Hematopoietic multipotent progenitor cell treated with erythropoietin and hydrocortisone succinate and interleukin-3 and kit ligand, for 4 days (in vitro differentiated cells): ENCODE data around the gene RRP8.

Experiments
- DNase-seq: peaks from one replicate; pipeline ENCODE4 v3.0.0-alpha.2; 2015

Gene RRP8

DNA sequence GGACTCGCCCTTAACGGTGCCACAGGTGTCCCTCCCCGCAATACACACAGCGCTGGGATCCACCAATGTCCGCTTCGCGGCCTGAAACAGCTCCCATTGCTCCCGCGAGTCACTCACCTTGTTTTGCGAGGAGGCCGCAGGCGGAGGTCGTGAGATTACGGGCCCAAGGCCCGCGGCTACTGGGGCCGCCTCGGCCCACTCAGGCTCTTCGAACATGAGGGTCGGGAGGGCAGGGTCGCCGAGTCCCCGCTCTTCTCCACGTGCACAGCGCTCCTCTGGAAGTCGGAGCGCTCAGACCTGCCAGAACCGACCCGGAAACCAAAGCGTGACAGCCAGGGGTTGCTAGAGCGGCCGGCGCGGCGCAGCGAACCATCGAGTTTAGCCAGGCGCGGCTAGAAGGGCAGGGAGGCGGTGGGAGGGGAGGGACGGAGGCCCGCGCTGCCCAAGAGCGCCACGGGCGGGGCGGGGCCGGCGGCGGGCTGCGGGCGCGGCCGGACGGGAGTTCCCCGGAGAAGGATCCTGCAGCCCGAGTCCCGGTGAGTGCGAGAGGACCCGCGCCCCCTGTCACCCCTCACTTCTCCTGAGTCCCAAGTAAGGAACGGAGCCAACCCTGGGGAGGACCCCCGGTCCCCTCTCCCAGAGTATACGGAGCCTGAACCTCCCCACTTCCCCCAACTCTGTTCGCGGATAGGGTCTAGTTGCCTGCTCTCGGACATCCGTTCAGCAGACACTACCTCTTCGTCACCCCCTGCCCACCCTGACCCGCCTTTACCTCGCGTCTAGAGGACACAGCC, at the start of gene RRP8, which contains the start of gene ILK:
Gene RRP8 (minus strand): TSS at position 330 of the 794 bp plus-strand sequence. CDS start 114 bp downstream, at position 216.
Gene ILK (plus strand): TSS at position 488 of the 794 bp plus-strand sequence. CDS start 498 bp downstream, outside the sequence.
- DNase-seq, result peak; percentile 96

DNA sequence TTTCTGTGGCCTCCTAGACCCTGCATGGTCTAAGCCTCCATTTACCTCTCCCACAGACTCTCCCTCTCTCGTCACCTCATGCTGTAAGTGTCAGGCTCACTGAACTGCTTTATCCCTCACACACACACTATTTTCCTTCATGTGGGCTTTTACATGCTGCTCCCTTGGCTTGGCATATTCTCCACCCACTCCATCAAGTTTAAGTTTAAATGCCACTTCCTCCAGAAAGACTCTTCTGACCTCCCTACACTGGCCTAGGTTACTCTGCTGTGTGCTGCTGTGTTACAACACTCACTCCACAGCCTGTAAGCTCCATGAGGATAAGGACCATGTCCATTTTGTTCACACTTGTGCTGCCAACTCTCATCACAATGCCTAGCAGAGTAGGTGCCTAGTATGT, 49.7 kb upstream of the RRP8 start:
- no peak for DNase-seq

DNA sequence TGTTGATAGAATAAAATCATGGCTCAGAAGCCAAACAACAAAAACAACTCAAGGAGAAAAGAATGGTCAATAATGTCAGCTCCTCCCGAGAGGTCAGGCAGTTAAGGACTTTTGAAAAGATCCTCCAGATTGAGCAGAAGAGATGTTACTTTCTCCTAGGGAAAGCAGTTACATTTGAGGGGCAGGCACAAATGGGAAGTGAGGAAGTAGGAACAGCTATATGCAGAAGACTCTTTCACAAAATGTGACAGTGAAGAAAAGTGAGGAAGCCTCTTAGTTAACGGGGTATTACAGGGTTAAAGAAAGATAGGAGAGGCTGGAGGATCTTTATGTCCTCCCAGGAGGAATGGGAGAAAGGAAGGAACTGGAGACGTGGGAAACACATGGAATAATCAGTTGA, 48.8 kb upstream of the RRP8 start:
- no peak for DNase-seq

DNA sequence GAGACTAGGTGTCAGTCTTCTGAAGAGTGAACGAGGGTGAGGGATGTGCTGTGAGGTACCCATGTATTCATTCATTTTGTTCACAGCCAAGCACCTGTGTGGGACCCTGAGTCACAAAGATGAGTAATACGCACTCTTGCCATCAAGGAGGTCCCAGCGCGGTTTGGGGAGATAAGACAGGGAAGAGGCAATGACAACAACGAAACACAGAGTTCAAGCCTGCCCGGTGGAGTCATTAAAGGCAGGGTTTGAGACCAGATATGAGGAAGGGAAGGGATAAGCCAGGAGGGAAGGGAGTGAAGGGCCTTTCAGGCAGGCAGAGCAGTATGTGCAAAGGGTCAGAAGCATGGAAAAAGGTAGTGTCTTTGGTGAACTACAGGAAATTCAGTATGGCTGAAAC, 47.6 kb upstream of the RRP8 start:
- DNase-seq, result no peak

DNA sequence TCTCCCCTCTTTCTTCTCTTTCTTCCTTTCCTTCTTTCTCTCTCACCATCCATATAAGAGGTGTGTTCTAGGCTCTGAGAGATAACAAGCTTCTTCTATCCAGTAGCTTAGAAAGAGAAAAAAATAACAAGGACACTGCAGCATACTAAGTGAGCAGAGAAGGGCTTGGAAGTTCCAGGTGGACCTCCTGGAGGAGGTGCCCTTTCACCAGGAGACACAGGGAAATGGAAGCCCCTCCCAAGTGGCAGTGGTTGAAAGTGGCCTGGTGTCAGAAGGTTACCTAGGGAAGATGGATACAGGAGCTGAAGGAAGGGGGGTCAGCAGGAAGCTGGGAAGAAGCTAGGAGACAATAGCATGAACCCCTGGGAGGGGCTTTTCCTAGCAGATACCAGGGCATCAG, 46.7 kb upstream of the RRP8 start:
- no peak for DNase-seq

DNA sequence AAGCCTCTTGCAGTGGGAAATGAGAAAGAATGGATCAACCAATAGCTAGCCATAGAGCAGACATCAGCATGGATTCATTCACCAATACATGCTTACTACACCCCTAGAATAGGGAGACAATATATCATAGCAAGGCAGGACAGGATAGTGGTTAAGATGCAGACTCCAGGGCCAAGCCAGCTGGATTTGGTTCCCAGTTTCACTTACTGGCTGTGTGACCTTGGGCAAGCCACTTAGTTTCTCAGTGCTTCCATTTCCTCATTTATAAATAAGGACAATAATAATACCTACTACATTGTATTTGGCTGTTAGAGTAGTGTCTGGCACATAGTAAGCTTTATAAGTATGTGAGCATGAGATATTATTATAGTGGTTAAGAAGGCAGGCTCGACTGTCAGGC, 45.1 kb upstream of the RRP8 start:
- DNase-seq, result no peak

DNA sequence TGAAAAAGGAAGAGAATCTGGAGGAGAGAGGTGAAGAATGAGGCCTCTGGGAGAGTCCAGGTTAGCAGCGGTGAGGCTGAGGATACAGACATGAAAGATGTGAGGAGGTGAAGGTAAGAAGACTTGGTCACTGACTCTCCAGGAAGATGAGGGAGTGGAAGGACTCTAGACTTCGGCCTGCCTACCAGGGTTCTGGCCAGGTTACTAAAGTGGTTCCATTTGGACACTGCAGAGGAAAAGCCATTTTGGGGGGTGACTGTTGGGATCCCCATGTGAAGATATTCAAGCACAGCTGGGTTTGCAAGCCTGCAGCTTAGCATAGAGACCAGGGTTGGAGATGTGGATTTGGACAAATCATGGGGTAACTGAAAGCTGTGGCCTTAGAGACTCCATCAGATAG, 44.4 kb upstream of the RRP8 start:
- no peak for DNase-seq

DNA sequence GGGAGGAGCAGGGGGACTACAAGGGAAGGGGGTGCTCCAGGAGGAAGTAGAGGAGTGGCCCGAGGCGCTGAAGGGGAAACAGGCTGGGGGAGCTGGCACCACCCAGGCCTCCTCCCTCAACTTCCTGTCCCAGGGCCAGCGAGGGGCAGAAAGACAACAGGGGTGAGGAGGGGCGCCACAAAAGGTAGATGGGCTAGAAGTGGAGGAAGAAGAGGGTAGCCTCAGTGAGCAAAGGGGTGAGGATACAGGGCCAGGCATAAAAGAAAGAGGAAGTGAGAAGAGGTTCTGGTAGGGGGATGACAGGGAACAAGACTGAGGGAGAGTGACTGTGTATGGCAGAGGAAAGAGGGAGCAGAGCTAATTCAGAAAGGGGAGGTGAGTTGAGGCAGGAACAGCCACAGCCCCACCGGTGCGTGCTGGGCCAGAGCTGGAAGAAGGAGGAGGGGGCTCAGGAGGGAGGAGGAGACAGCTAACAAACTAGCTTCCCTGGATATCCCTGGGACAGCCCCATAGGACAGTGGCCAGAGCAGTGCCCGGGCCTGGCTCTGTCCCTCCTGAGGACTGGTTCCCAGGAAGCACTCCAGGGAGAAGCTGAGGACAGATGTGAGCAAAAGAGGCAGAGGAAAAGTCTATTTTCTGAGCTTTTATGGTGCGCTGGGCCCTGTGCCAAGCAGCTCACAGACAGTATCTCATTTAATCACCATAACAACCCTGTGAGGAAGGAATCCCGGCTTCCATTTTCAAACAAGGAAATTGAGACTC, 43.7 kb upstream of the RRP8 start:
- peak; percentile 69 for DNase-seq

DNA sequence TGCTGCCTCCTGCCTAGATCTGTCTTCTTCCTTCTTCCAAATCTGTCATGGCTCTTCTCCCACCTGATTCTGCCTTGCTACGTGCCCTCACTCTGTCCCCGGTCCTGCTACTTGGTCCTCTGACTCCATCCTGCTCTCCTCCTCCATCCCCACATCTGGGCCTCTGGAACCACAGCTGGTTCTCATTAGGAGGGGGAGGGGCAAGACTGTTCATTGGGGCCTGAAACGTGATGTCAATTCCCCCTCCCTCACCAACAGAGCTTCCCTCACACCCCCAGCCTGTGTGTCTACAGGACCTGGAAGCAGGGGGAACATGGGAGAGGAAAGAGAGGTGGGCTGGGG, 43.1 kb upstream of the RRP8 start:
- DNase-seq, result no peak

DNA sequence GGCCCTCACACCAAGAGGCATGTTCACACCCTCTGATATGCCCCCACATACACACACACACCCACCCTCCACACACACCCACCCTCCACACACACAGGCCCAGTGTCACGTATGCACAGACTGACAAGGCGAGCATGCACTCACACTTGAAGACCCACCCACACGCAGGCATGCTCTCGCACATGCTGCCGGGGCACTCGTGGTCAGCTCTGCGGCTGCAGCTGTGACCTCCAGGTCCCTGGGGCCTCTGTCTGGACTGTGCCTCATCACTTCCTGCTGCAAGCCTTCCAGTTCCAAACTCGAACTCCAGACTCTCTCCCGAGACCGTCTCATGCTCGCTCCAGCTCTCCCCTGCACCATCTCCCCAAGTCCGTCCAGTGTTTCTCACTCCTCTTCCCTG, 42.7 kb upstream of the RRP8 start:
- DNase-seq, result peak; percentile 32

DNA sequence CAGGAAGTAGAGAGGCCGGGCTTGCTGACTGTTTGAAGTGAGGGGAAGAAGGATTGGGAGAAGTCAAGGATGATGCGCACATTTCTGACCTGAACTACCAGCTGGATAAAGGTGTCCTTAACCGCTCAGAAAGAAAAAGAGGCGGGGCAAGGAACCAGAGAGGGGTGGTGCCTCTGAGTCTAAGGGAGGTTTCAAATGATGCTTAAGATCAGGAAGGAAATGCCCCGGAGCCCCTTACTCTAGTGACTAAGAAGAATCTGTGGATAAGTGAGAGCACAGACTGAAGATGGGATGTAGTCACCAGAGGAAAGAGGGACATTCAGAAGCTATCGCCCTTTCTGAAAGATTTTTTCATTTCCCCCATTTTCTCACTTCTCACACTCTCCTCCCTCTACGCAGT, 39.5 kb upstream of the RRP8 start:
- DNase-seq, result no peak

DNA sequence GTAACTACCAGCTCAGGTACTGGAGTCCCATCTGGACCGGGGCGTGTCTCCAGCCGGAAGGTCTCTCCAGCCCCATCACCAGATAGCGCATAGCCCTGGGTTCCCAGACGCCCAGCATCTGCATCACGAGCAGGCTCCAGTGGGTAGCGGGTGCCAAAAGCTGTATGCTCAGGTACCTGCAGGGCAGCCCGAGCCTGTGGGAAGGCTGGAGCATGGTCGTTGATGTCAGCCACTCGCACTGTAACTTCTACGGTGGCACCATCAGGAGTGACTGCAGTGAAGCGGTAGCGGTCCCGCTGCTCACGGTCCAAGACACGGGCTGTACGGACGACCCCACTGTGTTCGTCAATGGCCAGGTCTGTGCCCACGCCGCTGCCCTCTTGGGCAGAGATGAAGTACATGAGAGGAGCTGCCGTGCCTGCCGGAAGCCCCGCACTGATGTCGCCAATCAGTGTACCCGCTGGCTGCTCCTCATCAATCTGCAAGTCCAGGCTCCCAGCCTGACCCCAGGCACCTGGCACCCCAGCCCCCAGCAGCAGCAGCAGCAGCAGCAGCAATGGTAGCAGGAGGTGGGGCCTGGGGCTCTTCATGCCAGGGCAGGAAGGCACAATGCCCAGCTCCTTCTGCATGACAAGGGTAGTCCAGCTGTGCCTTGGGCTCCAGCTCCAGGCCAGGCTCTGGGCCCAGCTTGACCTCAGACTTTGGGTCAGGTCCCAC, 37.7 kb upstream of the RRP8 start:
- DNase-seq, result no peak

DNA sequence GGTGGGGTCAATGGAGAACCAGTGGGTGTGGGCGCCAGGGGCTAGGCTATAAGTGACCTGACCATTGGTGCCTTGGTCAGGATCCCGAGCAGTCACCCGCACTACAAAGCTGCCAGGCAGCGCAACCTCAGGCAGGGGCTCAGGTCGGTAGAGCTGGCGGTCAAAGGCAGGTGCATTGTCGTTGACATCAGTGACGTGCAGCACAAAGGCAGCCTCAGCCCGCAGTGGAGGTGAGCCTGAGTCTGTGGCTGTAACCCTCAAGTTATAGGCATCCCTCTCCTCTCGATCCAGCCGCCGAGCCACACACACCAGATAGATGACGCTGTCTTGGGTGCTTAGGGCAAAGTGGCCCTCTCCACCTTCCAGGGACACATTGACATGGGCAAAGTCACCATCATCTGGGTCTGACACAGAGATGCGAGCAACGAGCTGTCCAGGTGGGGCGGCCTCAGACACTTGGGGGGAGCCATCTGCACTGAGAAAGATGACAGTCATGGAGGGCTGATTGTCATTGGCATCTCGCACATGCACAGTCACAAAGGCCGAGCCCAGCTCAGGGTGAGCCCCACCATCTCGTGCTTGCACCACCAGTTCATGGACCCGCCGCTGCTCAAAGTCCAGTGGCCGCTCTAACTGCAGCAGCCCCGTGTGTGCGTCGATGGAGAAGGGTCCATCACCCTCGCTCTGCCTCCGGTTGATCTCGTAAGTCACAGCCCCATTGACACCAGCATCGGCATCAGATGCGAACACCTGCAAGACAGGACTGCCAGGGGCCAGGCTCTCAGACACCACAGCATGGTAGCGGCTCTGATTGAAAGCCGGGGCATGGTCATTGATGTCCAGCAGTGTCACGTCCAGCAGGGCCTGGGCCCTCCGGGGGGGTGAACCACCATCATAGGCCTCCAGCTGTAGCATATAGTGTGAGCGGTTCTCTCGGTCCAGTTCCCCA, 36.9 kb upstream of the RRP8 start:
- no peak for DNase-seq

DNA sequence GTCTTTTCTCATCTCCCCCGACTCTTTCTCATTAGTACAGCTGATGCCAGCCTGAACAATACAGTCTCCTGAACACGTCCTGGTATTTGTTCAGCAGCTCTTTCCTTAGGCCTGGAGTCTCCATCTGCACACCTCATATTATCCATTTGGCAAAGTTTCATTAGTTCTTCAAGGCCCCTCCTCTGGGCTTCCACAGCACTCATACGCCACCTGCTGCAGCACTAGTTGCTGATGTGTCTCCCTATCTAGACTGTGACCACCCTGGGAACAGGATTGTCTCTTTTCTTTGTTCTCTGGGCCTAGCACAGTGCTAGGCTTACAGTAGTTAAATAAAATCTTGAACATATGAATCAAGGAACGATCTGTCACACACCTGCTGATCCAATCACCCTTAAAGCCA, 35.0 kb upstream of the RRP8 start:
- DNase-seq, result no peak

DNA sequence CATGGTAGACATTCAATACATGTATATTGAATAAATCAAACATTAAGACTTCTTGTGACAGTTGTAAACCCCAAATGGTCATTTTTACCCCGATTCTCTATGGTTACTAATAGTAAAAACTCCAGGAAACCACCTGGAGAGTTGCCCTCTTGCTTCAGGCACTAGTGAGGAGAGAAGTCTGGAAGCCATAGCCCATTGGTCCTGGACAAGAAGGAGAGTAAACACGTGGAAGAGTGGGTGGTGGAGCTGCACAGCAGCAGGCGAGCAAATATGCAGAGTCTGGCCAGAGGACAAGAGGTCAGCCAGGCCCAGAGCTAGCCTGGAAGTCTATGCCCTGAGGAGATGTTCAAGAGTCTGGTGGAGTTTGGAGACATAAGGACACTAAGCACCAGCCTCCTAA, 34.5 kb upstream of the RRP8 start:
- DNase-seq, result no peak

DNA sequence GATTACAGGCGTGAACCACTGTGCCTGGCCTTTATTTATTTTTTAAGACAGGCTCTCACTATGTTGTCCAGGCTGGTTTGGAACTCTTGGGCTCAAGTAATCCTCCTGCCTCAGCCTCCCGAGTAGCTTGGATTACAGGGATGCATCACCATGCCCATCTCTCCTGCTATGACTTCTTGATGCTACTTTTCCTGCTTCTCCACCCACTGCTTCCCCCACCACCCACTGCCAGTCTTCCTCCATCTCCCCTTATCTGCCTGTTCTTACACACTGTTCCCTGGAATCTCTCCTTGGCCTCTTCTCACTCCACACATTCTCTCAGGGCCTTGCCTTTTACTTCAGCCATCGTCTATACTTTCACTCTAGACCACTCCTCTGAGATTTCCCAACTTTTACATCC, 33.1 kb upstream of the RRP8 start:
- DNase-seq, result no peak

DNA sequence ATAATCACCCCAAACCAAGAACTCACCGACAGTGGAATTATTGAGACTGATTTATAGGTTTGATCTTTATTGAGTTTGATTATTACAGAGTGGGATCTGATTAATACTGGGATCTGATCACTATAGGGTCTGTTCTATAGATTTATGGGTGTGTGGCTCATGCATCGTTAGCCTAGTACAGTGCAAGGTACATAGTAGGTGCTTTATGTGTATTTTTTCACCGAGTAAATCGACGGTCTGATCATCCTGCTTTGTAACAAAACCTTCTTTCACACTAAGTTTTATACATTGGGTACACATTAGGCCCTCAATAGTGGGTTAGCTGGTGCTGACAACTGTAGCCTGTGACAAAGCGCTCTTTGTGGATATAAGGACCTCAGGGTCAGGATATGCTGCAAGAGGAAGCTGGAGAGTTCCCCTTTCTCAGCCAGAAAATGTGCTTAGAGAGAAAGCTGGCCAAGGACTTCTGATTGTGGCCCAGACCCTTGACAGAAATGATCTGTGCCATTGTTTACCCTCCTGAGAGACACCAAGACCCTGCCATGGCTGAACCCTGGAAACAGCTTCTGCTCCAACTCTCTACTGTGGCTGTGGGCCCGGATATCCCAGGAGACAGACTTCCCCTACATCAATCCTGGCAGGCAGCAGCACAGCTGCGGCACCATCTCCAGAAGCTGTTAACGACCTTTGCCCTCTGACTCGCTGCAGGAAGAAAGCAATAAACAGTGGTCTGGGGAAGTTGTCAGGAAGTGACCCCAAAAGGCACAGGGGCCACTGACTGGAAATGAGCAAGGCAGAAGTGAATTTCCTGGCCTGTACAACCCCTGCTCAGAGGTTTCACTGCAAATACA, 31.9 kb upstream of the RRP8 start:
- DNase-seq, result peak; percentile 78

DNA sequence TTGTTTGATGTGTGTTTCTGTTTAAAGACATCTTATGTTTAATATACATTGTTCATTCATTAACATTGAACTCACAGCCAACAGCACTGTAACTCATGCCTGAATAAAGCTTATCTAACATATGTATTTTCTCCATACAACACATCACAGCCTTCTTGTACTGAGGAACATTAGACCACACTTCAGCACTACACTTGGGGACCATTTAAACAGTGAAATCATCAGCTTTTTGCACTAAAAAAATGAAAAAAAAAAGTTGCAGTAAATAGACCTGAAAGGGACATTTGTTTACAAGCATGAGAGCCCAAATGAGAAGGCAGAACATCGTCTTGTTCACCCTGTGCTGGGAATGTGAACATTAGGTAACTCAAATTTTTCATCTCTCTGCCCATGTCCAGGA, 31.1 kb upstream of the RRP8 start:
- DNase-seq, result no peak

DNA sequence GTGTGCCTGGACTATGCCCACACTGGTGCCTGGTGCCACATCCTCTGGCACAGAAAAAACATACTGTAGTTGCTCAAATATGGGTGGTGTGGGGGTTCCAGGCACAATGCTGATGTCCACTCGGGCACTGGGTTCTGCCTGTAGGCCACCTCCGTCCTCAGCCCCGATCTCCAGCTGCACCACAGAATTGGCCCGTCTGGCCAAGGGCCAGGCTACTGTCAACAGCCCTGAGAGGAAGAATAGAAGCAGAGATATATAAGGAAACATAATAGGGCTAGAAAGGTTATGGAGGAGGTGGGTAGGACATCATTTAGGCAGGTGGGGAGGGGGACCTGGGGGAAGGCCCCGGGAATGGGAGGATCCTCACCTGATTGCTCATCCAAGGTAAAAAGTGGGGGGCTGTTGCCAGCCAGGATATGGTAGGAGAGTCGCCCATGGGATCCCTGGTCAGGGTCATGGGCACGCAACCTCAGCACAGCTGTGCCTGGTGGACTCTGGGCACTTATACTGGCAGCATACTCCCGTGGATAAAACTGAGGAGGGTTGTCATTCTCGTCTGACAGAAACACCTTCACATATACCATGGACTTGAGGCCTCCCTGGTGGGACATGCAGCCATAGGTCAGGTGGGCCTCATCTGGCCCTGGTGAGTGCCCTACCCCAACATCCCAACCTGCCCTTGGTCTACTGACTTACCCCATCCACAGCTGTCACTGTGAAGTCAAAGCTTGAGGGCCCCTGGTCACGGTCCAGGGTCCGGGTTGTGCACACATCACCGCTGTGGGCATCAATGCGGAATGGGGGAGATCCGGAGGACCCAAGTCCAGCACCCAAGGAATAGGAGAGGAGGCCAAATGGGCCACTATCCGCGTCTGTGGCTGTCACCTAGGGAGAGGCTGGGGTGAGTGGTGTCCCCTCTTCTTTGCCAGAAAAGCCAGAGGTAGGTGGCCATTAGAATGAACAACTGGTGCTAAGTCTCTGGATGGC, 30.3 kb upstream of the RRP8 start:
- no peak for DNase-seq
